Tibial nerve (tissue), 4 donors: ENCODE data around the gene CHST4.

ENCODE experiments used
- CTCF ChIP-seq, 5 experiments: fragments of 200-600 bp in 3 of 5; fragments of 450-650 bp in 2 of 5; sonication (generic) in 3 of 5; IDR thresholded peaks; one replicate each; pipeline ENCODE4 v1.5.1; 2016 to 2019; ENCODE audit warnings: antibody characterized with exemption in 5 of 5, mild to moderate bottlenecking in 3 of 5, moderate library complexity in 2 of 5
- EP300 ChIP-seq, 2 donors: sonication (generic); formaldehyde crosslinking; IDR thresholded peaks; one replicate each; pipeline ENCODE4 v1.6.1; 2017; ENCODE audit warnings: antibody characterized with exemption in 2 of 2, mild to moderate bottlenecking in 1 of 2
- POLR2A ChIP-seq, 2 donors: fragments of 450-650 bp; IDR thresholded peaks; one replicate each; pipeline ENCODE4 v1.6.1; 2017; ENCODE audit warnings: antibody characterized with exemption in 2 of 2, mild to moderate bottlenecking in 2 of 2, moderate library complexity in 2 of 2

- TF ChIP-seq CTCF (IDR thresholded peaks at IDR 0.05) (no peak), POLR2A (IDR thresholded peaks at IDR 0.05) (no peak), EP300 (IDR thresholded peaks at IDR 0.05) (no peak)
Observed at GRCh38 chr16:71520550-71520949, 5.7 kb upstream of the CHST4 start.
